ENCODE measurements around the gene GFPT1.

The GFPT1 gene

DNA sequence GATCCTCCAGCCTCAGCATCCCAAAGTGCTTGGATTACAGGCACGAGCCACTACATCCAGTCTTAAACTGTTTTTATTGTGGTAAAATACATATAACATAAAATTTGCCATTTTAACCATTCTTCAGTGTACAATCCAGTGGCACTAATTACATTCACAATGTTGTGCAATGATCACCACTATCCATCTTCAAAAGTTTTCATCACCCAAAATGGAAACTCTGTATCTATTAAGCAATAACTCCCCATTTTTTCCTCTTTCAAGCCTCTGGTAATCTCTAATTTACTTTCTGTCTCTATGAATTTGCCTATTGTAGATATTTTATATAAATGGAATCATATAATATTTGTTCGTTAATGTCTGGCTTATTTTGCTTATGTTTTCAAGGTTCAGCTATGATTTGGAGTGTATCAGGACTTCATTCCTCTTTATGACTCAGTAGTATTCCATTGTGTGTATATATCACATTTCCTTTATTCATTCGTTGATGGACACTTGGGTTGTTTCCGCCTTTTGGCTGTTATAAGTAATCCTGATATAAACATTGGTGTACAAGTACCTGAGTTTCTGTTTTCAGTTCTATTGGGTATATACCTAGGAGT, 71.8 kb downstream of the GFPT1 start:
- DNase-seq, result no peak

DNA sequence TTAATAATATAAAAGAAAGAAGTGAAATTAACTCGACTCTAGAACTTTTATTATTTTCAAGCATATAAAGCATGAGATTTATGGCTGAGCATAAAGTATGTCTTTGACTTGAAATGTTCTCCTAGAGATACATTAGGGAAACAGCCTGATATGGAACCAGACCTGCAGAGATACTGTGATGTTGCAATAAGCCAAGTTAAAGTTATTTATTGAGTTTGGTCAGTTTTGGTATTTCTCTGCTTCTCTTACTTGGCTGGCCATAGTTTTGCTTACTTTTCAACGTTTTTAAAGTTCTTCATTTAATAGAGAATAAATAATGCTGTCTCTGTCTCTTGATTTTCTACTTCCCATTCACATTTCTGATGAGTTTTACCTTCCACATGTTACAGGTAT, 76.0 kb downstream of the GFPT1 start:
- no peak for DNase-seq

DNA sequence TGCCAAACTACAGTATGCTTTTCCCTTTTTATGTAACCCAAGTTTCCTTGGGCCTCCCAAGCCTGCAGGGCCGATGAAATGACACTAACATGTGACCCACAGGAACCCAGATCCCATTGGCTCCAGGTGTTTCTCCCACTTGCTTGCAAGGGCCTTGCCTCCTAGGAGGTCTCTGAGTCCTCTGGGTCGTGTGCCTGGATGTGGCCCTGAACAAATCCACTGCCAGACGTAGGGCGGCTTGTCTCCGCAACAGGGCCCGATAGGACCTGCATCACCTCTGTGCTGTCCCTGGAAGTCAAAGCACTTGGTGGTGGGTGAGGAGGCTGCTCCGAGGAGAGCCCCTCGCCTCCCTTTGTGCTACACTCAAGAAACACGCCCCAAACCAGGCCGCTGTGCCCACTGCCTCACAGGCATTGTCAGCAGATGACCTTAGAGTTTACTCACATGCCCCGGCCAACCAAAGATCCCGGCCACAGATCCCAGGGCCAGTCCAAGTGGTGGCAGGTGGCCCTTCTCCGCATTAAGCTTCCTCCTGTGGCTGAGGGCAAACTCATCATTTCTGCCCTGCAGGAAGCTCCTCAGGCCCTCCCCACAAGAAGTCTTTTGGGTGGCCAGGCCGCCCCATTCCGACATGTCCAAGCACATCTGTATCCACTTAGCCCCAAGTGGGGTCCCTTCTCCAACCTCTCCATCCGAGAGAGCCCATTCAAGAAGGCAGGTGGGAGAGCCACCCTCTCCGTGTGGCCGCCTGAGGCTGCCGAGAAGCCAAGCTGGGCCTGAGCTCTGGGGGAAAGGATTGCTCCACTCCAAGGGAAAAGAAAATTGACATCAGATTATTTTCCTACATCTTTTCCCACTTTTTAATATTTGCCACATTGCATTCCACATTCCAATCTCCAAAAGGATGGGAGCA, 76.7 kb downstream of the GFPT1 start:
- DNase-seq, result no peak

DNA sequence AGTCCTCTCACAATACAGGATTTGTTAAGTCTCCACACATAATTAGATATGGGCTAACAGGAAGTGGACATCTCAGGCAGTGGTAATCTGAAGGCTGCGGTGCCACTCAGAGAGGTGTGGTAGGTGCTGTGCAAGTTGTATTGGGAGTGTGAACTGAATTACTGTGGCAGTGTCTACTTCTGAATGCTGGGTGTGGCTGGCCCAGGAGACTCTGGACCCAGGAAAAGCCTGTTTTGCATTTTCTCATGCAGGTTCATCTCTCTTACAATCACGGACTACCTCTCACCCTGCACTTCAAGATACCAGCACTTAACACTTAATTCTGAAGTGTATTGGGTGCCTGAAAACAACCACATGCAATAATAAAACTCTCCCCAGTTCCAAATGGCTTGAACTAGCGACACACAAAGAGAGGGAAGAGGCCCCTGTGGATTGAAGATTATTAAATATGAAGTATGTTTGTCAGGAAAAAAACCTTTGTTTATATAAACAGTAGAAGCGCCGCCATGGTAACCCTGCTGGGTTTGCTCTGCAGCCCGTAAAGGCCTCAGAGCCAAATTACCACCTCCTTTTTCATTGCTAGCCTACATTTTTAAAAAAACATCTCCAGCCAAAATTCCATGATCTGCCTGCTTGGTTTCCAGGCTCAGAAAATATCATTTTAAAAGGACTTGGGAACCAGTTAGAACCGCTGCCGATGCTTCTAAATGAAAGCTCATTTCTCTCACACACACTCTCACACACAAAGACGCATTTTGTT, 77.5 kb downstream of the GFPT1 start:
- peak; percentile 62 for DNase-seq

DNA sequence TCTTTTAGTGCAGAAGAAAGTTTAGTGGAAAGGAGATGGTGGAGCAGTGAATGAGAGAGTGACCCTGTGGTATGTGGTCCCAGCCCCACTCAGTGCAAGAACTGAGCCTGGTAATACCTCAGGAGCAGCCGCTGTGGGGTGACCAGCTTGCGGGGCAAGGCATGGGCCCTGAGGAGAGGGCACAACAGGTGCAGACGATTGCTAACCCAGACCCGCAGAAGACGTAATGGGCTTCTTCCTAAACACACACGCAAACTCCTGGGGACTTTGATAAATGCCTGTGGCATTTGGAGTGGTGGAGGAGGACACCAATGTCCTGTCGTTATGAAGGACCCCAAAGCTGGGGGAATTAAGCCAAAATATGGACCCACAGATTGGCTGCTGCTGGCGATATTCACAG, 78.7 kb downstream of the GFPT1 start:
- no peak for DNase-seq

DNA sequence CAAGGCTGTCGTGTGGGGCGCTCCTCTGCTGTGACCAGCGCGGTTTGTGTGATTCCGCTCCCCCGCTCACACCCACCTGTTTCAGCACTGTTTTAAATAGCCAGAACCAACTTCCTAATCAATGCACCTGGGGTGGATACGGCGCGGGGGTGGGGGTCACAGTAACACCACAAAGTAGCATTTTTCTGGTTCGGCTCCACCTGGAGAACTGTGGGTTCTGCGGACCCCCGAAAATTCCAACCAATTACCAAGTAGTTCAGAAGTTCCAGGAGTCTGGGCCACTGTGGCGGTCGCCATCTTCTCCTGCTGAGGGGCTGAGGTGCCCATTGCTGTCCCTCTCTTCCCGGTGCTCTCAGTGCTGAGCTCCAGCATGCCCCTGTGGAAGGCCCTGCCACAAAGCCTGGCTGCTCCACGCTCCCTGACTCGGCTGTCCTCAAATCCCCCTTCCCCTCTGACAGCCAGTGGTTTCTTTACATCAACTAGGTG, 79.4 kb downstream of the GFPT1 start:
- no peak for DNase-seq

DNA sequence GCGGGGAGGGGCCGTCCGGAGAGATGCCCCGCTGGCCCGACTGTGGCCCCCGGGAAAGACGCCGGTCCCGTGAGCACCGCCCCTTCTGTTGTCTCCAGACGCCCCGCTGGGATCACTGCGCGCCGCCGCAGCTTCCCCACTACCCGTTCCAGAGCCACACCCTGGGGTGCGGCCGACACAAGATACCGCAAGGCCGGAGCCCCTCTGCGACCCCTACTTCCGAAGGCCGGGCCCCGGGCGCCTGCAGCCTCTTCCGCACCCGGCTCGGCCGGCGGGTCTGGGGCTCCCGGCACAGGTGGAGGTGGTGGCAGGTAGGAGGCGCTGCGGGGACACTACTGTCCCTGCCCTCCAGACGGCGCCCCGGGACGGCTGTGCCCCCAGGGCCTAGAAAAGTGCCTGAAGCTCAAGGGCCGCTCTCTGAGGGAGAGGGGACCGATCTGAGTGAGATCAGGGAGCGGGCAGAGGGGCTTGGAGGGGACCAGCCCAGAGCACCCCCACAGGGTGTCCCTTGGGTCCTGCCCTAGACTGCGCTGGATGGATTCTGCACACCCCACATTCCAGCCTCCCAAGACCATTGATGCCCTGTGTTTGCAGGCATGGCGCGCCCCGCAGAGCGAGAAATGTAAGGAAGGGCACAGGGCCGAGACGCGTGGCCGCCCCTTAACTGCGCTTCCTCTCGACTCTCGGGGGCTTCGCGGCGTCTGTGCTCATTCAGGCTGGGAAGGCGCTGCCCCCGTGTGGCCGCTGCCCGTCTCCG, 80.0 kb downstream of the GFPT1 start:
- DNase-seq, result peak; percentile 43

DNA sequence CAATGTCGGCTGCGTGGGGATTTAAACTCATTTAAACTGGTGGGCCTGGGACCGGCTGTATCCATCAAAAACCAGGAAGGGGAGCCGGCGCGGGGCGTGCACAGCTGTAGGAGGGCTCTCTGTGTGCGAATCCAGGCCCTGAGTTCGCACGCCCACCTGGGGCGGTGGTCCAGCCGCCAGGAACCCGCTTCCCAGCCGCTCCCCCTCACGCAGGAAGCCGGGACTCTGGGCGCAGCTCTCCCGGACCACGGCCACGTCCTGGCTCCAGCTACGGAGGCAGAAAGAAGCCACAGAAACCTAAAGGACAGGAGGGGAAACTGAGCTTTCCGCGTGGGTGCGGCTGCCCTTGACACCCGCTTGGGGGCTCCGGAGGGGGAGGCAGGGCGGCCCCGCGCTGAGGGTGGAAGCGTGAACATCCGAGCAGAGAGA, 80.6 kb downstream of the GFPT1 start:
- DNase-seq, result no peak

DNA sequence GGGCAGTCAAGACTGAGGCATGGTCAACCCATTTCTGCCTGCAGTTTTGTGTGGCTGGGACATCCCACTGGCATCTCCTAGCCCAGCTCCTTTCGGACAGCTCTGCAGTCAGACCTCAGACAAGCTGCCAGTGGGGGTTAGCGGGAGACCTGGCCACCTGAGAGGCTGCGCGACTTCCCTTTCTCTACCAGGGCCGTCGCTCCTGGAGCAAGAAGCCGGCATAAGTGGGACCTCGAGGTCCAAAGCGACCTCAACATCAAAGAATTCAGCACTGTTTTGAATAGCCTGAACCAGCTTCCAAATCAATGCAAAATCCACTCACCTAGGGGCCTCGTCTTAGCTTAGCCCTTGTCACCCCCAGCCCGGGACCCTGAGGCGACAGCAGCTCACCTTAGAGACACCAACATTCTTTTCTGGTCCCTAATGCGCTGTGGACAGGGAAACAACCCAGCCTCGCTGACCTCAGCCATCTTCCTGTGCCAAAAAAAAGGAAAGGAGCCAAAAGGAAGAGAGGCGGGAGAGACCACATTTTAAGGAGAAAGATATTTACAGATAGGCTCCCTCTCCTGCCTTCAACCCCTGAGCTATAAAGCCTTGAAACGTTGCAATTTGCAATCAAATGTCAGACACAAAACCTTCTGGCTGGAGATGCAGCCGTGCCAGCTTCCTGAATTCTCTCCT, 81.2 kb downstream of the GFPT1 start:
- no peak for DNase-seq

DNA sequence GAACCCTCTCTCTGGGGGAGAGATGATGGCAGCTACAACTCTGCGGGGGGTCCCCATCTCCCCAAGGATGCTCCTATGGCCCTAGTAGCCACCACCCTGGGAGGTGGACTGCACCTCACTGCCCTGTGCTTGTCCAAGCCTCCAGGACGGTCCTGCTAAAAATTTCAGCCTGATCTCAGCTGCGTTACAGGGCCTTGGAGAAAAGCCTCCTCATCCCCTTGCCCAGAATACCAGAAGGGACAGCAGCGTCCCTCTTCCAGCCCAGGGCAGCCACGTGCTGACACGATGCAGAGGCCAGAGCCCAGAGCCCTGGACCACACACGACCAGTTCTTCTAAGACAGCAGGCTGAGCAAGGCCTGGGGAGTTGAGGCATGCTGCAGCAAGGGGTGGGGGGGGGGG, 81.9 kb downstream of the GFPT1 start:
- no peak for DNase-seq

DNA sequence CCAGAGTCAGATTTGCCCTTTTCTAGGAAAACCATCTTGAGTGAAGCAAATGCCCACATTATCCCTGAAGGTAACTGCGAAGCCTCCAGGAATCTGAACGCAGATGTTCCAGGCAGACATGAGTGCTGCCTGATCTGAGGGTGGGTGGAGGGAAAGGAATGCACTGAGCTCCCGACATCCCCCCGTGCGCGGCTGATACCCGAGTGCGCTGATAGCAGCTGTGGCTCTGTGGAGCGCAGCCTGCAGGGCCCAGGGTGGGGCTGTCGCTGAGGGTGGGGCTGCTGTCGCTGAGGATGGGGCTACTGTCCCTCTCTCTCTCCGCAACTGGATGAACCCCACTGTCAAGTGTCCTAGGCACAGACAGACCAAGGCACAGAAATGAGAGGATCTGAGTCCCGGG, 82.4 kb downstream of the GFPT1 start:
- DNase-seq, result no peak

DNA sequence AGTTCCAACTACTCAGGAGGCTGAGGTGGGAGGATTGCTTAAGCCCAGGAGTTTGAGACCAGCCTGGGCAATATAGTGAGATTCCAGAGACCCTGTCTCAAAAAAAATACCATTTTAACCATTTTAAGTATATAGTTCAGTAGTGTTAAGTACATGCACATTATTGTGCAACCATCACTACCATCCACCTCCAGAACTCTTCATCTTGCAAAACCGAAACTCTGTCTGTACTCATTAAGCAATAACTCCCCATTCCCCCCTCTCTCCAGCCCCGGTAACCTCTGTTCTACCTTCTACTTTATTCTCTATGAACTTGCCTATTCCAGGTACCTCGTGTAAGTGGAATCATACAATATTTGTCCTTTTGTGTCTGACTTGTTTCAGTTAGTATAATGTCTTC, 86.4 kb downstream of the GFPT1 start:
- DNase-seq, result no peak

DNA sequence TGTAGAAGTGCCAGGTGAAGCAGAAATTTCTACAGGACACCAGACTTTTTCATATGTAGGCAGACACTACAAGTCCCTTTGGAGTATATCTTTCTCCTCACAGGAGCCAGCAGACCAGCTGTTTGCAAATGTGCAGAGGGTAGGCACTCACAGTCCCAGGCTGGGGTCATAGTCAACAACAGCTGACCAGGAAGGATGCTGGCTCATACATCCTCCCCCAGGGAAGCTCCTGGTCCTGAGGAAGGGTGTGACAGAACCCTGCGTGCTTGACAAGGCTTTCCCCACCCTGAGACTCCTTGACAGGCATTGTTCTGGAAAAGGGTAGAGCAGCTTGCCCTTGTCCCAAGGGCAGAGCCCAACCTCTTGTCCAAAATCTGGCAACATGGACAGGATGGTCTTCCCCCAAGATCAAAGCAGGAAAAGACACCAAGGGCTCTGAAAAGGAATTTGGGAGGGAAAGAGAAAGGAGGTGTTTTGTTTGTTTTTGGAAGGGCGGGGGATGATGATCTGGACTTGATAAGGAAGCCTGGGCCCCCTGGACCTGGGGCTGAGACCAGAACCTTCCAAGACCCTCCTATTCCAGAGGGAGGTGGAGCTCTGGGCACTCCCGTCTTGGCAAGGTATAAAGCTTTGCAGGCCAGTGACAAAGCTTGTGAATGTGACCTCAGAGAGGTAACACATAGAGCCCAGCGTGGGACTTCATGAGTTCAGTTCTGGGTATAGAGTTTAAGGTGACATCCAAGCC, 87.1 kb downstream of the GFPT1 start:
- no peak for DNase-seq

DNA sequence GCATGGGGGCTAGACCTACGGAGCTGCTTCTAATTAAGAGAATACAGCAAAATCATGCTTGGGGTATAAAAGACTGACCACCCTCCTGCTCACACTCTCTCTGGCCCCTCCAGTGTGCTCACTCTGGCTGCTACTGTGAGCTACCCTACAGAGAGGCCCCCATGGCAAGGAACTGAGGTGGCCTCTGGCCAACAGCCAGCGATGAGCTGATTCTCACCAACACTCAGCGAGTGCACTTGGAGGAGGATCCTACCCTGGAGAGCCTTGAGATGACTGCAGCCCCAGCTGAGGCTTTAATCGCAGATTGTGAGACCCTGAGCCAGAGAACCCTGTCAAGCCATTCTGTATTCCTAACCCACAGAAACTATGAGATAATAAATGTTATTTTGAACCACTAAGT, 88.2 kb downstream of the GFPT1 start:
- DNase-seq, result no peak

DNA sequence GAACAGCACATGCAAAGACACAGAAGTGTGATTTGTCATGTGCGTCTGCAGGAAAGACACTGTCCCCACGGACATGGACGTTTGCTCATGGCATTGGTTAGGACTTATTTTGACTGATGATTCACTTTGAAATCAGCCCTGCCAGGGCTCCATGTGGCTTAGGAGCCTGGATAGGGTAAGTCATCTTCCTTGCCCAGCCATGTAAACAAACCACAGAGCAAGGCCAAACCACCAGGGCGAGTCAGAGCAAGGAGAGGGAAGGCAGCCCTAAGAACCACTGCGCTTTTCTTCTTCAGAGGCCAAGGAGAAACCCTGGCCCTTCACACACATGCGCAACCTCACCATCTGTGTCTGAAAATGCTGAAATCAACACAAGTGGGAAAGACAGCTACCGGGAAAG, 88.8 kb downstream of the GFPT1 start:
- DNase-seq, result no peak

DNA sequence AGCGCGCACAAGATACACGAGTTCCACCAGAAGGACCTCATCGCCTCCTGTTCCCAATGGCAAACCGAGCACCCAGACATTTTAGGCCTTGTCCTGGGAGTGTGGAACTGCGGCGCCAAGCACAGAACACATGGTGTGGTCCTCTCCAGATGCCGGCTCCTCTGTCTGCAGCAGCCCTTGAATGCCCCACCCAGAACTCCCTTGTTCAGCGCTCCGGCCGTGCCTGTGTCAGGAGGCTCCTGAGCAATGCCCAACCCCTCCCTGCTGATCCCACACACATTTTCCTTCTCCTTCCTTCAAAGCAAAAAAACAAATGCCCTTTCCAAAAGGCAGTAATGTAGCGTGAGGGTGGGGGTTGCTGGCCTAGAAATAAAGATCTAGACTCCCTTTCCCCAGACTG, 89.8 kb downstream of the GFPT1 start:
- no peak for DNase-seq

DNA sequence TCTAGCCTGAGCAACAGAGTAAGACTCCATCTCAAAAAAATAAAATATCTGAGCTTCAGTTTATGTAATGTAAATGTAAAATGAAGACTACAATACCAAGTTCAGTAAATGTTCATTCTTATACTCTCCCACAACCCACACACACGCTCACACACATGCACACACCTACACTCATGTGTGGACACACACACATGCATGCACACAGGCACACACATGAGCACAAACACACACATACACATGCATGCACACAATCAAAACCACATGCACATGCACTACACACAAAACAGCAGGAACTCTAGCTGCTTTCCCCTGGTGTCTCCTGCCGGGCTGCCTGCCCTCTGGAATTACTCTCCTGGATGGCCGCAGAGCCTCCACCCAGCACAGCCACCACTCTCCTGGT, 90.6 kb downstream of the GFPT1 start:
- DNase-seq, result no peak

DNA sequence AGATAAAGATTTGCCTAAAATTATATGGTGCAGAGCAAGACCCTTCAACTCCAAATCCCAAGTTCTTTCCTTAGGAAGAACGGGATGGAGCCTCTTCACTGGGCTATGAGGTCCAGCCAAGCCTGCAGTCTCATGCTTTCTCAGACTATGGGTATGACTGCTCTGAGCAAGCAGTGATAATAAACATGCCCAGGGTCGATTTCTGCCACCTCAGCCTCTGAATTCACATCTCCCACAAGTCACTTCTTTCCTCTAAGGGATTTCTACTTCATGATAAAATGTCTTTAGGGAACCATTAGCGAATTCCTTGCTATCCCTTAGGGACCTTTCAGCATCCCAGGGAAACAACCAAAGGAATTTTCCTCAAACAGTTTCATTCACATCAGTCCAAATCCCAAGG, 94.8 kb downstream of the GFPT1 start:
- no peak for DNase-seq

DNA sequence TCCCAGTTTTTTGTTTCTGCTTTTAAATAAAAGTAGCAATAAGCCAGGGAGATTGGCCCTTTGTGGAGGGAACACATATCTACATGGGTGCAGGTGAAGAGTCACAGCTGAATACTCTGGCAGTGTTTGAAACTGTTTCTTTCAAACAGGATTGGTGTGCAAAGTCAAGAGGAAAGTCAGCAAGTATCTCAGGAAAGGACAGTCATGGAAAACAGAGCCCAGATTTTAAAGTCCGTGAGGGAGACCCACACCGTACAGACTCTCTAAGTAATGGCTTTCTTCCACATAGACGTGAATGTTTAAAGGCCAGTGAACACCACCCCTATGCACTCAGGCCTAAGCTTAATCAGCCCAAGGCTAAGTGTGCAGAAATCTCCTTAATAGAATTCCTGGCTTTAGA, 95.3 kb downstream of the GFPT1 start:
- DNase-seq, result no peak

DNA sequence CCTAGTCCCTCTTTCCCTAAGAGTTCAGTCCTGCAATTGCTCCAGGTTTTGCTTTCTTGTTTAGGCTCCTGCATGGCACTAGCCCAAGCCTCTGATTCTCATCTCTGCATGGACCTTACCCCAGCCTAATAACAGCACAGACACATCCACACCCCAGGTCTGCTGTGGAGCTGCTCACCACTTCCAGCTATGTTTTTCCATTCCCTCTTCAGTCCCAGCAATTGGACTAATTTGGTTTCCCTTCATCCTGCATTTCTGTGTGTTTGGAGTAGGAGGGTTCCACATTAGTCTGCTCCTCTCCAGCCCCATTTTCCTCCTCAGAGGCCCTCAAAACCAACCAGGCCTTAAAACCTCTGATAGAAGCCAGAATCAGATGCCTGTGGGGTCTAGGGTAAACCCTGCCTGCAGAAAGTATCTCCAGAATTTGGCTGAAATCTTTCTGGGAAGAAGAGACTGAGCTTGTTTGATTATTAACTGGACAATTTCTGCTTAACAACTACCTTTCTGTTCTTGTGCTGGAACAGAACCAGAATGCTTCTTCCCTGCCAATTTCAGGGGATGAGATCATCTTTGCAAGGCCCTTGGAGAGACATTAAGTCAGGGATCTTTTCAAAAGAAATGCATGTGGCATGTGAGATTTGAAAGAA, 95.9 kb downstream of the GFPT1 start:
- DNase-seq, result no peak

DNA sequence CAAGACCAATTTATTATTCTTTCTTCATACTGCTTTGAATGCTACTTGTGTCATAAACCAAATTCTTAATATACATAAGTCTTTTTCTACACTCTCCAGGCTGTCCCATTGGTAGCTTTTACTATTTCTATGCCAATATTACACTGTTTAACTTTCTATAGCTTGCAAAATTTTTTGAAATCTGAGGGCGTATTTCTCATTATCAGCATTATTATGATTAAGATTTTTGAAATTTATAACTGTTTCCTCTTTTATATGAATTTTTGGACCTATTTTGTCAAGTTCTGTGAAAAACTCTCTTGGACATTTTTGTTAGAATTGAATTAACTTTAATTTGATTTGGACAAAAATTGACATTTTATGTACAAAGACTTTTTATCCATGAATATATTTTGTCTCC, 98.6 kb downstream of the GFPT1 start:
- DNase-seq, result no peak

All from NCI-H2029 (cell line).